NCI-H128 (cell line): ENCODE measurements around the gene SRD5A3.

Experiments used
- DNase-seq: peaks from one replicate; lab custom pipeline; 2025; ENCODE audit not compliant: unreplicated experiment; lab: John Stamatoyannopoulos, UW

The SRD5A3 gene

DNA sequence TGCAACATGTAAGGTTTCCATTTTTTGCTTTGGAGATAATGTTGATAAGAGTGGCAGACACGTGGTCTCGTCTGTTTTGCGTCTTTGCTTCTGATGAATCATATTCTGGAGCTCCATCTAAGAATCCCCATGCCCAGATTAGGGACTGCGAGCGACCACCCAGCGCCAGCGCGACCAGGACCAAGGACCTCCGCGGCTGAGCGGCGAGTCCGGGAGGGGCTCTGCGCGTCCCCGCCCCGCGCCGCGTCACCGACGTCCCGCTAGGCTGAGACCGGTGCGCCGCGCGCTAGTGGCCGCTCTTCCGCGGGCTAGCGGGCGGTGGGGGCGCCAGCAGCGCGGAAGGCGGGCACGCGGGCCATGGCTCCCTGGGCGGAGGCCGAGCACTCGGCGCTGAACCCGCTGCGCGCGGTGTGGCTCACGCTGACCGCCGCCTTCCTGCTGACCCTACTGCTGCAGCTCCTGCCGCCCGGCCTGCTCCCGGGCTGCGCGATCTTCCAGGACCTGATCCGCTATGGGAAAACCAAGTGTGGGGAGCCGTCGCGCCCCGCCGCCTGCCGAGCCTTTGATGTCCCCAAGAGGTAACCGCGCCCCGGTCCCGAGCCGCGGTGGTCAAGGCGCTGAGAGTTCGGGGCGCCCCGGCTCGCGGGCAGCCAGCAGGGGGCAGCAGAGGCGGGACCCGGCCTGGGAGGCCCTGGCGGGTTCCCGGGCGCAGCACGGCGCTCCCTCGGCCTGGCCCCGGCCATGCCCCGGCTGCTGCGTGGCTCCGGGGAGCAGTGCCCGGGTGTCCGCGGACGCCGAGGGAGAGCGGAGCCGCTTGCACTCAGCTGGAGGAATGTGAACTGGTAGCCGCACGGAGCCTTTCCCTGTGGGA, at the start of gene SRD5A3:
Gene SRD5A3, plus strand, starts transcription at position 263 of the 871 bp plus-strand sequence. Its CDS starts 95 bp downstream, at position 358.
- DNase-seq, result peak; percentile 2

DNA sequence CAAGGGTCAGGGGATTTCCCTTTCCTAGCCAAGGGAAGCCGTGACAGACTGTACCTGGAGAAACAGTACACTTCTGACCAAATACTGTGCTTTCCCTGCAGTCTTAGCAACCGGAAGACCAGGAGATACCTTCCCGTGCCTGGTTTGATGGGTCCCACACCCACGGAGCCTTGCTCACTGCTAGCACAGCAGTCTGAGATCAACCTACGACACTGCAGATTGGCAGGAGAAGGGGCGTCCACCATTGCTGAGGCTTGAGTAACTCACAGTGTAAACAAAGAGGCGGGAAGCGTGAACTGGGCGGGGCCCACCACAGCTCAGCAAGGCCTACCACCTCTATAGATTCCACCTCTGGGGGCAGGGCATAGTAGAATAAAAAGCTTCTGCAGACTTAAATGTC, 48.7 kb upstream of the SRD5A3 start:
- no peak for DNase-seq

DNA sequence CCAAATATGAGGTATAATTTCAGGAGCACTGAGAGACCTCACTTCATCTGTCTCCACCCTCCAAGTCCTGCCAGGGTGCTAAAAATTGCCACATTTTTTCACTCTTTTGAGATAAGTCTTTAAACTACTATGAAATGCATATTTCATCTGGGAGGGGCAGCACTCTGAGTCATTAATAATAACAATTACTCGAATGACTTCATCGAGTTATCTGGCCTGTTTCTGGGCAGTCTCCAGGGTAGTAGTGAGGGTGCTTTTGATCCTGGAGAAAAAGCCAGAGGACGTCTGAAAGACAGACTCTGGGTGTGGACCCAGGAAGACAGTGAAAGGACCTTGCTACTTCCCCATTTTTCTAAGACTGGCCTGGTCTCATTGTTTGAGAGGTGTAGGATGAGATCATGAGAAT, 42.3 kb upstream of the SRD5A3 start:
- no peak for DNase-seq

DNA sequence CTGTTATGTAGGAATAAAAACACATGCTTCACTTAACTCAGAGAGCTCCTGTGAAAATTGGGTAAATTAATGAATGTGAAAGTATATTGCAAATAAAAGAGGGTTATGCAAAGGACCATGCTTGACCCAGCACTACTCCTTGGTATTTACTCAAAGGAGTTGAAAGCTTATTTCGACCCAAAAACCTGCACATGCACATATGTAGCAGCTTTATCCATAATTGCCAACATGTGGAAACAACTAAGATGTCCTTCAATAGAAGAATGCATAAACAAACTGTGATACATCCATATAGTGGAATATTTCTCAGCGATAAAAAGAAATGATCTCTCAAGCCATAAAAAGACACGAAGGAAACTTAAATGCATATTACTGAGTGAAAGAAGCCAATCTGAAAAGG, 41.7 kb upstream of the SRD5A3 start:
- DNase-seq, result no peak

DNA sequence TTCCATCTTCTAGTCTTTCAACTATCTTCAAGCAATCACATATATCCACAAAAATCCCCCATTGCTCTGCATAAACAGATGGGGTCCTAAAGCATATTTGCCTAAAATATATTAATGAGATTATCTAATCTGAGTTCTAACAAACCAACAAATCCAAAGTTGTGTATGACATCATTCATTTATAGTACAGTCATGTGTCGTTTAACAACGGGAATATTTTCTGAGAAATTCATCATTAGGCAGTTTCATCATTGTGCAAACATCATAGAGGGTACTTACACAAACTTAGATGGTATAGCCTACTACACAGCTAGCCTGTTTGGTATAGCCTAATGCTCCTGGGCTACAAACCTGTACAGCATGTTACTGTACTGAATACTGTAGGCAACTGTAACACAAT, 38.0 kb upstream of the SRD5A3 start:
- no peak for DNase-seq

DNA sequence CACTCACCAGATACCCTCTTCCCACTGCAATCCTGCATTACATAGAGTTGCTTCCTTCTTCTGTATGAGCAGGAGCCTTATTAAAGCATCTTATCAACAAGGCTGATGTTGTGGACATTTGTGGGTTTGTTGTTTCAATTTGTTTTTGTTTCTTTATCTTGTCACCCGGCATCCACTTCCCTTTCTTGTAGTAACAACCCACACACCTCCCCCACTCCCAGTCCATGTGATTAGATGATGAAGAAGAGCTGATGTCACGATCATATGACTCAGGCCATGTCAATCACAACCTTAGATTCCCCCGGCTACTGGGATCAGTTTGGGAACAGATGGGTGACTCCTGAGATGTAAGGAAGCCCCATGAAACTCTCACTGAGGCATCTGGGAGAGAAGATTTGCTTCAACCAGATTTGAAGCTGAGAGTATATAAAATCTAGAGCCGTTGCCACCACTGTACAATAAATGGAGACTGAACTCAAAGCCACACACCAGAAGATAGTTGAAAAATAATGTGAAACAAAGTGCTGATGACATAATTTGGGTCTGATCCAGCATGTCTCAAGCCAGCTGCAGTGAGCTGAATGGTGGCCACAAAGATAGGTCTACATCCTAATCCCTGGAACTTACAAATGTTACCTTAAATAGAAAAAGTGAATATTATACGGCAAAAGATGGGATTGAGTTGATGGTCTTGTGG, 34.1 kb upstream of the SRD5A3 start:
- DNase-seq, result no peak

DNA sequence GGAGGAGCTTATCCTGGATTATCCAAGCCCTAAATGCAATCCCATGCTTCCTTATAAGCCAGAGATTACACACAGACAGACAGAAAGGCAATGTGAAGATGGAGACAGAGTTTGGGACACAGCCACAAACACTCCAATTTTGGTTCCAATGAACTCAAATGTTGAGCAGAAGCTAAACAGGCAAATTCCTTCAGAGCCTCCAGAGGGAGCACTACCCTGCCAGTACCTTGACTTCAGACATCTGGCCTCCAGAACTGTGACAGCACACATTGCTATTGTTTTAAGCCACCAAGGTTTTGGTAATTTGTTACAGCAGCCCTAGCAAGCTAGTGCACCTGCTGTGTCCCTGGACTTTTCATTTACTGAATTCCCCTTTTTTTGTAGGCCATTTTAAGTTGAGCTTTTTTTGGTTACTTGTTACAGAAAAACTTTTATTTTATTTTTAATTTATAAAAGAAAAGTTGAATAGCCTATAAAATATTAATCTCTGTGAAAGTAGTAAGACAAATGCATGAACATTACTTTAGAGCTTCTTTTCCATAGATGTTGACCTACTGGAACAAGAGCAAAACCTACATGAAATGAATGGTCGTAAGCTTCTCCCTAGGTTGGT, 33.4 kb upstream of the SRD5A3 start:
- DNase-seq, result no peak

DNA sequence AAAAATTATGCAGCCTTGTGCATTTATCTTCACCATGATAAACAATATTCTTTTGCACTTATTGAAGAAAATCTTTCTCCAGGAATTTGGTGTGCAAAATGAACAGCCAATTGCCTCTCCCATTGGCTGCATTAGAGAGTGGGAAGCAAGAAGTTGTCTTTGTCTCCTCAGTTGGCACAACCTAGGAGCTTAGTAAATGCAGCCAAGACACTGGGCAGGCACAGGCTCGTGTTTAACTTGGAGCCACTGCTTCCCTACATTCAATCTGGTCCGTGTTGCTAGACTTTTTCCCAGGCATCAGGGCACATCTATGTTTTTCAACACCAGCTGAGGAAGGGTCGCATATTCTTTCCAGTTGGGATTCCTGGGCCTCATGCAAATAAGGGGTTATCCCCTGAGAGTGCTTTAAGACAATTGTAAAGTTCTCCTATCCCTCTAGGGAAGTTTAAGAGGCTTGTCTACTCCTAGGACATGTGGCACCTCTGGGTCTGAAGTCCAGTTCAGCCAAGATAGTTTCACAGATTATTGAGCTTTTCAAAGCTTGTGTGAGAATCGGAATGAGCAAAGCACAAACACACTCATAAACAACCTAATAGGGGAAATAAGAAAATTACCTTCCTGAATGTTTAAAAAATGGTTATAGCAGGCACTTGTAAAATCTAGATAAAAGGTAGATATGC, 31.8 kb upstream of the SRD5A3 start:
- DNase-seq, result no peak

DNA sequence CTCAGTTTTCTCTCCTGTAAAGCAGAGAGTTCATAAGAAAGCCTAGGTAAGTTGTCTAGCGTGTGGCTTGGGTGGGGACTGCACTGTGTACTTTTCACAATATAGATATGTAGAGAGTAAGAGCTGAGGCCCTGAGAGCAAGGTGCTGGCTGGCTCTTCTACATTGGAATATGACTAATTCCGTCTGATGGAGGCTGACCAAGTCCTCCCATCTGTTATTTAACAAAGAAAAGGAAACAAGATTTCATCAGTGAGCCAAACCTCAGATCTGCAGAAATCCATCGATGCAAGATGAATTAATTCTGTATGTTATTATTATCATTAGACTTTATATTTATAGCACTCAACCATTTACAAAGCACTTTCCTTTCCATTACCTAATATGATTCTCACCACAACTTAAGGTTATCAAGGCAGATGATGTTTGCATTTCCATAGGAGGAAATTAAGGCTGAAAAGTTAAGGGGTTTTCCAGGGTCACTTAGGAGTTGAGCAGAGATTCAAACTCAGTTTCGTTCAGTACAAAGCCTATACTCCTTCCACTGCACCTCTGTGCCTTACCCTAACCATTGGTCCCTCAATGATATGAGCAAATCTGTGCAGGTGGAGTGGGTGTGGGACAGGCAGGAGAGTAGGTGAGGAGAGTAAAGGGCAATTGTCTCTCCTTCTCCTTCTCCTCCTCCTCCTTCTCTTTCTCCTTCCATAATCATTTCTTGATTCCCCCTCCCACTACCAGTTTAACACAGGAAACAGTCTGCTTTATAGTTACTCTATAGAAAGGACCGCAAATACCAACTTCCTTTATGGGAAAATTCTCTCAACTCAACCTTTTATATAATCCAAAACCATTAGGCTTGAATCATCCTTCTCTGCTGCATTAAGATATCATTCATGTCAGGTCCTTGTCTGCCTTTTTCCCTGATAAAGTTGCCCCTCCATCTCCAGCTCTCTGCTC, 27.6 kb upstream of the SRD5A3 start:
- no peak for DNase-seq

DNA sequence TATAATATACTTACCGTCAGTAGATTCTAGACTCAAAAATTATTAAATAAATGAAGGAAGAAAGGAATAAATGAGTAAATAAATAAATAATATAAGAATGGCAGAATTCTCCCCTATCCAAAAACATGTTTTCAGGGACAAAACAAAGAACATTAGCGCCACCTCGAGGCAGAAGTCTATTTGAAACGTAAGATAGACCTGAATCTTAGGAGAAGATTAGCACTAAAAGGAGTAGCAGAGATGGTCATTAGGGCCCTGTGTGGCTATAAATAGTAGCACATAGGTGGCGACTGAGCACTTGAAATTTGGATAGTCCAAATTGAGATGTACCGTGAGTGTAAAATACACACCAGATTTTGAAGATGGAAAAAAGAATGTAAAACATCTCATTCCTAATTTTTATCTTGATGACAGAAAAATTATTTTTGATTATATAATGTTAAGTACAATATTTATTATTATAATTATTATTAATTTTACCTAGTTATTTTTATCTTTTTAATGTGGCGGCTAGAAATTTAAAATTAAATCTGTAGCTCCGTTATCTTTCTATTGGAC, 24.3 kb upstream of the SRD5A3 start:
- peak; percentile 41 for DNase-seq

DNA sequence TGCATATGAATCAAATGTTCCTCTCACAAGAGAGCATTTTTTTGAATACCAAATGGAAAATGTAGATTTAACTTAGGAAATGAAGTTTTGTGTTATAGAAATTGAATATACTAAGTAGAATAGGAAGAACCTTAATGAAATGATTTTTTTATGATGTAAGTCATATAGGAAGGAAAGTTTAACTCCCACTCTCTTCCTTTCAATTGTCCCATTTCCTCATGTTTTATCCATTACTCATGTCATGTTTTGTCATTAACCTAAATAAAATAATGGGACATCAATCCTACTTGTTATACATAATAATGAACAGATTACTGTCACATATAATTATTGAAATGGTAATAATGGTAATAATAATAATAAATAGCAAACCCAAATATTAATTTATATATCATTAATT, 22.7 kb upstream of the SRD5A3 start:
- no peak for DNase-seq

DNA sequence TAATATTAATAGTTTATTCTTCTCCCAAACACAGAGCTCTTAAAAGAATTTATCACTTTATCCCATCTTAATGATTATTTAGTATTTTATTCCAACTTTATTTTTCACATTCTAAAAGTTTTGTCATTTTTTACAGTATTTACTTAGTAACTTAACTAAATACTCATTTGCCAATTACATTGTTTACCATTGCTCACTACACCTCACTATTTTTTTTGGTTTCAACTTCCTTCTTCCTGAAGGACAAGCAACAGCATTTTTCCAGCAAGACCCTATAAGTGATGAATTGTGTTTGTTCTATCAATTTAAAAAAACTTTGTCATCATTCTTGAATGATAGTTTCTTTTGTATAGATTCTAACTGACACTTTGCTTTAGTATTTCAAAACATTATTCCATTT, 19.4 kb upstream of the SRD5A3 start:
- no peak for DNase-seq

DNA sequence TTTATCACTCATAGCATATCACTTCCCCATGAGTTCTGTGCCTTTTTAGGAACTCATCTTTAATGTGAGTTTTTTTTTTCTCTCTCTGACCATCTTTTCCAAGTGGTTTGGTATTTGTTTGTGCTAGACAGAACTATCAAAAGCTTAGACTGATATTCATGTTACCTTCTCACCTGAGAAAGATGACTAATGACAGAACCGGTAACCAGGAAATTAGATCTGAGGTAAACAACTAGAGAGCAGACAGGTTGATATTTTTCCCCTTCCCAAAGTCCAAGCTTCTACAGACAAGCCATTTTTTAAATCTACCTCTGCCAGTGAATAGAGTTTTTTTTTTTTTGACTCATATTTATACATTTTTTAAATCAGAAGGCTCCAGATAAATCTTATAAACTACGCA, 17.0 kb upstream of the SRD5A3 start:
- DNase-seq, result no peak

DNA sequence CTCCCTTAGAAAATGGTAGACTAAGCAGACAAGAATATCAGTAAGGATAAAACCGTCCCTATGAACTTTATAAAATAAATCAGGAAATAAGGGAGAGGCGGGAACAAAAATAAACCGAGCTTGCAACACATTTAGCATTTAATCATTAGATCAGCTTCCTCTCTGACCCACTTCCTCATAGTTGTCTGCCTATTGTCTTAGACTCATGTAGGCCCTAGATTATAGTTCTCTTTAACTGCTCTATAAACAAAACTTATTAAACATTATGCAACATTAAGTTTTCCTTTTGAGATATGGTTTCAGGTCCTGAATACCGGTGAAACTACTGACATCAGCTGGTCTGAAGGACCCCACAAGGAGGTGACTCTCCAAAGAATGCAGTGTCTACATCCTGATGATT, 15.8 kb upstream of the SRD5A3 start:
- DNase-seq, result no peak

DNA sequence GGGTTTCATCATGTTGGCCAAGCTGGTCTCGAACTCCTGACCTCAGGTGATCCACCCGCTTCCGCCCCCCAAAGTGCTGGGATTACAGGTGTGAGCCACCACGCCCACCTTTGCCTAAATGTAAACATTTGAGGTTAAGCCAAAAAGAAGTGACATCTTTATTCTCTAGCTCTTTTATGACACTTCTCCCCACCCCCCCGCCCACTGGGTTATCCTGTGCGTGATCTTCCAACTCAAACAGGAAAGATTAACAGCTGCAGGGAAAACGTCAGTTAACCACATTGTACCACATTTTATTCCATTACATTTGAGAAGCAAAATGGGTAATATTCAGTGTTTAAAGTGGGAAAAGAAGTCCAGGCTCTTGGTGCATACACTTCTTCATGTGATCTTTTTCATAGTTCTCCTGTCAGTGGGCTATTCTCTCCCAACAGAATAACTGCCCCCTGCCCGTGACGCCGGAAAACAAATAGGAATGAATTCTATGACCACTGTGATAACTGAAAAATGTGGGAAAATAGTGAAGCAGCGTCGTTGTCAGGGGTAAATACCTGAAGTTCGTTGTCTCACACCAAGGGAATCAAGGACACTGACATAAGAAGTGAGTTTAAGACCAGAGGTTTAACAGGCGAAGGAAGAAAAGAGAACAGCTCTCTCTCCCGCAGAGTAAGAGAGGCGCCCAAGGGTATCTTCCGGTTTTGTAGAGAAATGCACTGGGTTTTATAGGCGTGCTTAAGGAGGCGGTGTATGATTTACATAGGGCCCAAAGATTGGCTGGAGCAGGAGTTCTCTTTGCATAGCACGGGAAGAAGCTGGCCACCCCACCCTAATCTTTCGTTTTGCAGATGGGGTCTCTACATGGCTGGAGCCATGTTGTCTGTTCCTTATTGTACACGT, 9.7 kb upstream of the SRD5A3 start:
- DNase-seq, result no peak

DNA sequence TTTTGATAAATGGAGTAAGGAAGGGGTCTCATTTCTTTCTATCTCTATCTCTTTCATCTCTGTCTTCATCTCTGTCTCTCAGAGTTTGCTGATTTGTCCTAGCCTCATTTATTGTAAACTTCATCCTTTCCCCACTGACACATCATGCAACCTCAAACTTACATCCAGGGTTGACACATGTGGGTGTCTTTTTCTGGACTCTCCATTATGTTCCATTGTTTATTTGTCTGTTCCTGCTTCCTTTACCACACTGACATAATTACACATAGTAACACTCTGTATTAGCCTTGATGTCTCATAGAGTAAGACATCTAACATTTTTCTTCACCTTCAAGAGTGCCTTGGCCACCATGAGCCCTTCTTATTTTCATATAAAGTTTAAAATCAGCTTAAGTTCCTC, 8.1 kb upstream of the SRD5A3 start:
- no peak for DNase-seq

DNA sequence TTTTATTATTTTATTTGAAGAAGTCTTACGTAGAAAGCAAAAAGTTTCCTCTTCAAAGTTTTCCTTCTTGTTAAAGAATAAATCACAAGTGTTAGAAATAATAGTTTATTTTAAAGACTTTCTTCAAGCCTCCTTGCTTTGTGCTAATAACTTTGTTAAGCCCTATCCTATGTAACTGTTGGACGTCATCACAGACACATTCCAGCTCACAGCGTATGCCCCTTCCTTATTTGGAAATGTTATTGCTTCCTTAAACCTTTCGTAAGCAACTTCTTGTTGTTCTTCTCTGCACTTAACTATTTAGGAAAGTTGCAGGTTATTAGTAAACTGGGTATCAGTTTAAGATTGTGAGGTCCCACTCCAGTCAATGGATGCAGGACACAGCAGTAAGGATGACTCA, 7.6 kb upstream of the SRD5A3 start:
- no peak for DNase-seq

DNA sequence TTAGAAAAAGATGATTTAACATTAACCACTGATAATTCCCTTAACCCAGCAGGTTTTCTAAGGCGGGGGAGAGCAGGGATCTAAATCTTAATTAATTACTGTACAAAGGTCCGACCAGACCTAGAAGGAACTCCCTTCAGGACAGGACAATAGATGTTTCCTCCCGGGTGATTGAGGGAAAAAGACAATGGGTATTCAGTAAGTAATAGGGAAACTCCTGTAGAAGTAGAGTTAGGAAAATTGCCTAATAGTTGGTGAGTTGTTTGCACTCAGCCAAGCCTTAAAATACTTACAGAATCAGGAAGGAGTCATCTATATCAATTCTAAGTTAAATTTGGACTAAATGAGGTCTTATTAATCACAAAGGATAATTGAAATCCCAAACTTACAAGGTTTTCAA, 5.8 kb upstream of the SRD5A3 start:
- DNase-seq, result no peak

DNA sequence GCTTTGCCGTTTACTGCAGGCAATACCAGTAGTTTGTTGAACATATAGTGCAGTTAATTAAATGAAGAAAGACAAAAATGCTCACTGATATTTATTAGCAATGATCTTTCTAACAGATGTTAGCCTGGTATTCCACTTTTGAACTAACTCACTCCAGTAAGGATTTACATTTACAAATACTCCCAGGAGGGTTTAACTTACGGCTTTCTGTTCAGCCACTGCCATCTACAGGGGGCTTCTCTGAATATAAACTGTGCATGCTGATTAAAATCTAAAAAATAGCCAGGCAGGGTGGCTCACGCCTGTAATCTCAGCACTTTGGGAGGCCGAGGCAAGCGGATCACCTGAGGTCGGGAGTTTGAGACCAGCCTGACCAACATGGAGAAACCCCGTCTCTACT, 2.2 kb upstream of the SRD5A3 start:
- DNase-seq, result no peak
